ENCODE measurements around the gene FBLN2.

DNA sequence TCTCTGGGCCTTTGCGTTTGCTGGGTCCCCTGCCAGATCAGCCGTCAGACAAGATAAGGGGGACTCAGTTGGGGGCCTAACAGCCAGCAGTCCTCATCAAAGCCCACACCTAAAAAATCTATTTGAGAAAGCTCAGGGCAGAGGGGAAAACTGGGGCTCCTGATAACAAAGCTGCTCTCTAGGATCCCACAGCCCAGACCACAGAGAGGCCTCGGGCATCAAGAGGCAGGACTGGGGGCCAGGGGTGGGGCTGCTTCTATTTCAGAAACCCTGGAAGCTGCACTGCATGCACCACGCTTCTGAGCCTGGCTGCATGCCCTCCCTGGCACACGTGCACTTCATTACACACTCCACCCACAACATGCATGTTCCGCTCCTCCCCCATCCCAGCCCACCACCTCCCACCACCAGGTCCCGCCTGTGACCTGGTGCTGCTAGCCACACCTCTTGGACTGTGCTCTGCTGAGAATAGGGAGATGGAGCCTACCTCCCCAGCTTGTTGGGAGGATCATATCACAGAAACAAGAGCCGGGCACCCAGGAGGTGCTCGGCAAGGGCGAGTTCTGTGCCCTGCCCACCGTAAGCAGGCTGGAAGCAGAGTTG is 26.6 kb downstream of the FBLN2 start:
- TF ChIP-seq CTCF (IDR thresholded peaks at IDR 0.05) (no peak), POLR2A (IDR thresholded peaks at IDR 0.05) (no peak)

Measured in suprapubic skin (tissue), 3 donors.